Activated T-helper 17 cell treated with anti-CD3 and anti-CD28 coated beads, Interleukin-2, amount 50 U/mL, for 72 hours (primary cell): ENCODE measurements around the gene B4GALNT4. TPM values are rescaled to one million over a fixed set of nuclear protein-coding genes. Genes with fewer than 3 reads are reported as not detected.
"Not testable (repeated sequence)": the region's sequence is repeated elsewhere in the genome, so short reads cannot be mapped to it uniquely, and the experiment has no call there.

Experiments
- ATAC-seq: fragments of 150-1000 bp; cut with Tn5 transposase; replicated peaks from 2 replicates; pipeline ENCODE4 v1.10.0; 2021; ENCODE audit warnings: mild to moderate bottlenecking, moderate library complexity
- H3K27ac Mint-ChIP-seq: one replicate; pipeline ENCODE4 v1.8.0; 2022; ENCODE audit warnings: mixed read lengths
- H3K27me3 Mint-ChIP-seq: one replicate; pipeline ENCODE4 v1.8.0; 2022; ENCODE audit warnings: mixed read lengths
- H3K36me3 Mint-ChIP-seq: one replicate; pipeline ENCODE4 v1.8.0; 2022; ENCODE audit warnings: low read depth, mild to moderate bottlenecking, mixed read lengths
- H3K4me1 Mint-ChIP-seq: one replicate; pipeline ENCODE4 v1.8.0; 2022; ENCODE audit warnings: mixed read lengths
- H3K4me3 Mint-ChIP-seq: one replicate; pipeline ENCODE4 v1.8.0; 2022; ENCODE audit warnings: mild to moderate bottlenecking, mixed read lengths
- H3K9me3 Mint-ChIP-seq: one replicate; pipeline ENCODE4 v1.8.0; 2022; ENCODE audit warnings: mixed read lengths
- total RNA-seq, 2 donors: library from RNA; stranded (reverse); gene quantifications; one replicate each; pipeline ENCODE4 v1.2.3, GENCODE V29; 2022

B4GALNT4 gene
- total RNA-seq: 1 to 10 TPM; 1.4 to 9.4 TPM

- H3K36me3 Mint-ChIP-seq: no peaks in the 10 kb centered on the region
- peaks cover 8% of the 10 kb centered on the region for H3K4me1 Mint-ChIP-seq
- H3K9me3 Mint-ChIP-seq: no peaks in the 10 kb centered on the region
- peak within 1 kb of the TSS; percentile 71 for H3K4me3 Mint-ChIP-seq
- ATAC-seq: peak; percentile 53
- peak within 1 kb of the TSS; percentile 58 for H3K27ac Mint-ChIP-seq
- H3K27me3 Mint-ChIP-seq: peaks cover 14% of the 10 kb centered on the region
These were observed at the start of gene B4GALNT4 for GRCh38 chr11:369336-370018. Gene B4GALNT4, plus strand, starts transcription at chr11:369499. Its CDS starts 305 bp downstream, at chr11:369804.

GRCh38 chr11:319888-320273 is 49.4 kb upstream of the B4GALNT4 start:
- Mint-ChIP-seq H3K27ac (peak overlapping the region; percentile 48), H3K36me3 (peaks cover 26% of the 10 kb centered on the region), H3K4me3 (peak overlapping the region; percentile 63), H3K4me1 (peaks cover 19% of the 10 kb centered on the region)
- not testable (repeated sequence) for H3K27me3 Mint-ChIP-seq, ATAC-seq, H3K9me3 Mint-ChIP-seq

- Mint-ChIP-seq H3K27me3 (no peaks in the 10 kb centered on the region), H3K4me1 (peaks cover 14% of the 10 kb centered on the region), H3K27ac (no peak overlapping the region), H3K4me3 (peak overlapping the region; percentile 7), H3K36me3 (no peaks in the 10 kb centered on the region), H3K9me3 (no peaks in the 10 kb centered on the region)
- ATAC-seq: no peak
These were observed 45.1 kb upstream of the B4GALNT4 start for GRCh38 chr11:324156-324555.

- not testable (repeated sequence) for H3K9me3 Mint-ChIP-seq, ATAC-seq, H3K27me3 Mint-ChIP-seq, H3K27ac Mint-ChIP-seq, H3K36me3 Mint-ChIP-seq
- H3K4me3 Mint-ChIP-seq: peak overlapping the region; percentile 7
- H3K4me1 Mint-ChIP-seq: peaks cover 21% of the 10 kb centered on the region
These were observed 44.4 kb upstream of the B4GALNT4 start for GRCh38 chr11:324593-325517.

- H3K4me1 Mint-ChIP-seq: peaks cover 18% of the 10 kb centered on the region
- no peaks in the 10 kb centered on the region for H3K27me3 Mint-ChIP-seq
- H3K36me3 Mint-ChIP-seq: no peaks in the 10 kb centered on the region
- no peak for ATAC-seq
- peak overlapping the region; percentile 63 for H3K4me3 Mint-ChIP-seq
- peak overlapping the region; percentile 88 for H3K27ac Mint-ChIP-seq
- no peaks in the 10 kb centered on the region for H3K9me3 Mint-ChIP-seq
These were observed 43.3 kb upstream of the B4GALNT4 start for GRCh38 chr11:325796-326591.

GRCh38 chr11:326592-326841 is 42.8 kb upstream of the B4GALNT4 start:
- no peaks in the 10 kb centered on the region for H3K9me3 Mint-ChIP-seq
- H3K36me3 Mint-ChIP-seq: no peaks in the 10 kb centered on the region
- no peak for ATAC-seq
- peak overlapping the region; percentile 63 for H3K4me3 Mint-ChIP-seq
- no peaks in the 10 kb centered on the region for H3K27me3 Mint-ChIP-seq
- peaks cover 23% of the 10 kb centered on the region for H3K4me1 Mint-ChIP-seq
- peak overlapping the region; percentile 88 for H3K27ac Mint-ChIP-seq

GRCh38 chr11:326842-327580 is 42.3 kb upstream of the B4GALNT4 start:
- peaks cover 23% of the 10 kb centered on the region for H3K4me1 Mint-ChIP-seq

GRCh38 chr11:327581-327923 is 41.7 kb upstream of the B4GALNT4 start:
- Mint-ChIP-seq H3K27me3 (no peaks in the 10 kb centered on the region), H3K36me3 (no peaks in the 10 kb centered on the region), H3K4me1 (peaks cover 23% of the 10 kb centered on the region), H3K4me3 (peak overlapping the region; percentile 63), H3K9me3 (no peaks in the 10 kb centered on the region), H3K27ac (peak overlapping the region; percentile 88)
- ATAC-seq: no peak

More at GRCh38 chr11:326842-327580, 42.3 kb upstream of the B4GALNT4 start:
- H3K27me3 Mint-ChIP-seq: no peaks in the 10 kb centered on the region
- H3K4me3 Mint-ChIP-seq: peak overlapping the region; percentile 63
- H3K27ac Mint-ChIP-seq: peak overlapping the region; percentile 88
- no peaks in the 10 kb centered on the region for H3K9me3 Mint-ChIP-seq
- peak; percentile 79 for ATAC-seq
- H3K36me3 Mint-ChIP-seq: no peaks in the 10 kb centered on the region

- no peaks in the 10 kb centered on the region for H3K36me3 Mint-ChIP-seq
- no peak overlapping the region for H3K4me3 Mint-ChIP-seq
These were observed 41.3 kb upstream of the B4GALNT4 start for GRCh38 chr11:328012-328411.

GRCh38 chr11:328516-329100 is 40.7 kb upstream of the B4GALNT4 start:
- Mint-ChIP-seq H3K4me1 (peaks cover 23% of the 10 kb centered on the region), H3K27ac (peak overlapping the region; percentile 62)
- H3K4me3 Mint-ChIP-seq, ATAC-seq, H3K9me3 Mint-ChIP-seq, H3K27me3 Mint-ChIP-seq, H3K36me3 Mint-ChIP-seq: not testable (repeated sequence)

More at GRCh38 chr11:328012-328411, 41.3 kb upstream of the B4GALNT4 start:
- Mint-ChIP-seq H3K9me3 (no peaks in the 10 kb centered on the region), H3K27ac (no peak overlapping the region), H3K27me3 (no peaks in the 10 kb centered on the region), H3K4me1 (peaks cover 23% of the 10 kb centered on the region)
- ATAC-seq: no peak

- ATAC-seq: no peak
- no peaks in the 10 kb centered on the region for H3K9me3 Mint-ChIP-seq
- H3K4me1 Mint-ChIP-seq: peaks cover 18% of the 10 kb centered on the region
- no peaks in the 10 kb centered on the region for H3K27me3 Mint-ChIP-seq
- no peak overlapping the region for H3K27ac Mint-ChIP-seq
- peak overlapping the region; percentile 36 for H3K4me3 Mint-ChIP-seq
- H3K36me3 Mint-ChIP-seq: no peaks in the 10 kb centered on the region
These were observed 39.4 kb upstream of the B4GALNT4 start for GRCh38 chr11:329886-330253.

- no peak overlapping the region for H3K4me3 Mint-ChIP-seq
- H3K36me3 Mint-ChIP-seq: no peaks in the 10 kb centered on the region
- peaks cover 18% of the 10 kb centered on the region for H3K4me1 Mint-ChIP-seq
These were observed 39.0 kb upstream of the B4GALNT4 start for GRCh38 chr11:330307-330693.

GRCh38 chr11:330694-331357 is 38.5 kb upstream of the B4GALNT4 start:
- ATAC-seq: no peak
- no peaks in the 10 kb centered on the region for H3K27me3 Mint-ChIP-seq
- peaks cover 18% of the 10 kb centered on the region for H3K4me1 Mint-ChIP-seq
- no peaks in the 10 kb centered on the region for H3K36me3 Mint-ChIP-seq
- H3K4me3 Mint-ChIP-seq: peak overlapping the region; percentile 45
- no peaks in the 10 kb centered on the region for H3K9me3 Mint-ChIP-seq
- H3K27ac Mint-ChIP-seq: no peak overlapping the region

More at GRCh38 chr11:330307-330693, 39.0 kb upstream of the B4GALNT4 start:
- no peak for ATAC-seq
- no peaks in the 10 kb centered on the region for H3K9me3 Mint-ChIP-seq
- no peaks in the 10 kb centered on the region for H3K27me3 Mint-ChIP-seq
- no peak overlapping the region for H3K27ac Mint-ChIP-seq
